ENCODE data around the gene TFAP2E. TPM values are rescaled to one million over a fixed set of nuclear protein-coding genes. Genes with fewer than 3 reads are reported as not detected.

Gene TFAP2E
- total and polyA plus RNA-seq, 11 donors: 0.12 to 0.57 (median 0.29) TPM; not detected in 3

GRCh38 chr1:35589516-35590427, 16.7 kb downstream of the TFAP2E start:
- no peak overlapping the region for H3K4me3 ChIP-seq
- no peaks in the 10 kb centered on the region for H3K9me3 ChIP-seq
- no peak for ATAC-seq
- intact Hi-C loops (cut with DNase I): no loop called here
- peaks cover 0 to 9% (median 0%) of the 10 kb centered on the region in 9 donors for H3K36me3 ChIP-seq
- H3K4me1 ChIP-seq: no peaks in the 10 kb centered on the region
- no peaks in the 10 kb centered on the region for H3K27me3 ChIP-seq
- no peak overlapping the region for H3K27ac ChIP-seq
- TF ChIP-seq POLR2A (IDR thresholded peaks at IDR 0.05) (no peak), CTCF (IDR thresholded peaks at IDR 0.05) (no peak)
- 92 to 98% (median 96%) methylated on average over 14 to 15 of the region's 15 CpGs for WGBS, 4 donors
- DNase-seq: no peak

GRCh38 chr1:35590476-35591040, 17.4 kb downstream of the TFAP2E start:
- intact Hi-C loops (cut with DNase I): no loop called here
- ATAC-seq: peak in 1 of 4 donors; percentile 38
- H3K27me3 ChIP-seq: no peaks in the 10 kb centered on the region
- H3K36me3 ChIP-seq: peaks cover 0 to 9% (median 0%) of the 10 kb centered on the region in 9 donors
- H3K9me3 ChIP-seq: no peaks in the 10 kb centered on the region
- H3K4me3 ChIP-seq: no peak overlapping the region
- no peak for DNase-seq
- H3K4me1 ChIP-seq: no peaks in the 10 kb centered on the region
- TF ChIP-seq POLR2A (IDR thresholded peaks at IDR 0.05) (no peak), CTCF (IDR thresholded peaks at IDR 0.05) (no peak)
- H3K27ac ChIP-seq: no peak overlapping the region
- 87 to 94% (median 93%) methylated on average over 9 to 25 of the region's 25 CpGs for WGBS, 4 donors

DNA sequence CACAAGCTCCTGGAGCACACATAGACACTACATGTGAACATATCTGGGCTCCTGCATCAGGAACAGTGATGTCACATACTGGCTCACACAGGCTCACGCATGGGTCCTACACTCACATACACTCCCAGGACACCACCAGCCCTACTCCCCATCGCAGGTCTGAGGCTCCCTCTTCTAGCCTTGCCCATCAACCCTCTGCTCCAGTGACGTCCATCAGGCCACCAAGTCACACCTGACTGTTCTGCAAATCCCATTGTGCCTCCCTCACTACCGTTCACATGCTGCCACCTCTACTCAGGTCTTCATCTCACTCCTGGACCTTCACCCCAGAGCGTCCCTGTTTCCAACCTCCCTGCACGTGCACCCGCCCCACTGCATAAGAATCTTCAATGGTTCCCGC, 18.1 kb downstream of the TFAP2E start:
- no peaks in the 10 kb centered on the region for H3K4me1 ChIP-seq
- no peak for DNase-seq
- ATAC-seq: no peak
- intact Hi-C loops (cut with DNase I): no loop called here
- no peaks in the 10 kb centered on the region for H3K9me3 ChIP-seq
- 91 to 94% (median 93%) methylated on average over 8 of the region's 8 CpGs for WGBS, 4 donors
- TF ChIP-seq CTCF (IDR thresholded peaks at IDR 0.05): no peak
- TF ChIP-seq POLR2A (IDR thresholded peaks at IDR 0.05): no peak
- H3K36me3 ChIP-seq: peaks cover 0 to 12% (median 0%) of the 10 kb centered on the region in 9 donors
- H3K27ac ChIP-seq: no peak overlapping the region
- H3K4me3 ChIP-seq: no peak overlapping the region
- H3K27me3 ChIP-seq: no peaks in the 10 kb centered on the region

- WGBS, 4 donors: 78 to 83% (median 81%) methylated on average over 8 of the region's 8 CpGs
- no peaks in the 10 kb centered on the region for H3K9me3 ChIP-seq
- H3K27ac ChIP-seq: no peak overlapping the region
- H3K4me1 ChIP-seq: no peaks in the 10 kb centered on the region
- peaks cover 0 to 17% (median 0%) of the 10 kb centered on the region in 9 donors for H3K36me3 ChIP-seq
- no peaks in the 10 kb centered on the region for H3K27me3 ChIP-seq
- TF ChIP-seq CTCF (IDR thresholded peaks at IDR 0.05) (no peak), POLR2A (IDR thresholded peaks at IDR 0.05) (no peak)
- no peak for ATAC-seq
- H3K4me3 ChIP-seq: no peak overlapping the region
- intact Hi-C loops (cut with DNase I): no loop called here
- DNase-seq: no peak
Measured at GRCh38 chr1:35592991-35593769, 20.1 kb downstream of the TFAP2E start.
